Naive thymus-derived CD4-positive, alpha-beta T cell (primary cell): Measurements from ENCODE around the gene HES6. TPM values are rescaled to one million over a fixed set of nuclear protein-coding genes. Genes with fewer than 3 reads are reported as not detected.
A peak's percentile ranks its signal among the peaks of the same experiment; 100 is the strongest.

Experiments
- ATAC-seq: fragments of 150-1000 bp; cut with Tn5 transposase; 2 replicates; pipeline ENCODE4 v1.10.0; 2021; ENCODE audit warnings: mild to moderate bottlenecking, moderate library complexity
- CTCF ChIA-PET: fragments of 350-600 bp; sonication (Branson Sonifier 250); formaldehyde crosslinking; loops from one replicate; lab custom pipeline; 2021; ENCODE audit warnings: antibody characterized with exemption; lab: Charles Lee
- POLR2A ChIA-PET: fragments of 350-600 bp; sonication (Branson Sonifier 250); formaldehyde crosslinking; loops from one replicate; lab custom pipeline; 2021; ENCODE audit warnings: antibody characterized with exemption, inconsistent platforms; lab: Charles Lee
- DNase-seq, 9 donors: peaks; one replicate each; pipeline versions ENCODE4 v3.0.0 to v3.0.0-alpha.2; 2020 to 2022; ENCODE audit warnings: mixed read lengths in 1 of 9
- H3K27ac ChIP-seq: one replicate; pipeline ENCODE4 v1.7.0; 2013; ENCODE audit warnings: mild to moderate bottlenecking, low read depth, low read length, moderate library complexity
- H3K27me3 ChIP-seq, 2 donors: one replicate each; pipeline ENCODE4 v1.7.0; 2013; ENCODE audit warnings: low read length in 2 of 2, mild to moderate bottlenecking in 2 of 2, moderate library complexity in 2 of 2; ENCODE audit not compliant: control insufficient read depth in 2 of 2, insufficient read depth in 2 of 2
- H3K36me3 ChIP-seq, 3 experiments: 1 replicate in 2 of 3; 2 replicates in 1 of 3; pipeline ENCODE4 v1.7.0; 2013; ENCODE audit warnings: low read length in 3 of 3, mild to moderate bottlenecking in 3 of 3, moderate library complexity in 1 of 3; ENCODE audit not compliant: insufficient read depth in 3 of 3, control insufficient read depth in 2 of 3
- H3K4me1 ChIP-seq, 2 donors: one replicate each; pipeline ENCODE4 v1.7.0; 2013; ENCODE audit warnings: low read length in 2 of 2, mild to moderate bottlenecking in 2 of 2, moderate library complexity in 1 of 2; ENCODE audit not compliant: control insufficient read depth in 2 of 2, insufficient read depth in 2 of 2
- H3K4me3 ChIP-seq: 2 replicates; pipeline ENCODE4 v1.7.0; 2013; ENCODE audit warnings: mild to moderate bottlenecking, low read length
- H3K9me3 ChIP-seq, 3 experiments: 1 replicate in 2 of 3; 2 replicates in 1 of 3; pipeline ENCODE4 v1.7.0; 2013; ENCODE audit warnings: low read length in 3 of 3; ENCODE audit not compliant: control insufficient read depth in 2 of 3
- H3K27ac Mint-ChIP-seq, 9 donors: one replicate each; pipeline ENCODE4 v1.8.0; 2020 to 2022; ENCODE audit warnings: mixed read lengths in 9 of 9, mild to moderate bottlenecking in 8 of 9, moderate library complexity in 5 of 9, inconsistent platforms in 2 of 9
- H3K27me3 Mint-ChIP-seq, 5 donors: one replicate each; pipeline ENCODE4 v1.8.0; 2021 to 2022; ENCODE audit warnings: mixed read lengths in 5 of 5, mild to moderate bottlenecking in 1 of 5
- H3K36me3 Mint-ChIP-seq, 5 donors: one replicate each; pipeline ENCODE4 v1.8.0; 2020 to 2022; ENCODE audit warnings: mixed read lengths in 5 of 5, mild to moderate bottlenecking in 3 of 5, inconsistent platforms in 1 of 5
- H3K4me1 Mint-ChIP-seq, 7 donors: one replicate each; pipeline ENCODE4 v1.8.0; 2020 to 2022; ENCODE audit warnings: mixed read lengths in 7 of 7, mild to moderate bottlenecking in 3 of 7, inconsistent platforms in 1 of 7
- H3K4me3 Mint-ChIP-seq, 10 donors: one replicate each; pipeline ENCODE4 v1.8.0; 2020 to 2022; ENCODE audit warnings: mild to moderate bottlenecking in 10 of 10, mixed read lengths in 10 of 10, moderate library complexity in 6 of 10, inconsistent platforms in 2 of 10
- H3K9me3 Mint-ChIP-seq, 11 donors: one replicate each; pipeline ENCODE4 v1.8.0; 2020 to 2022; ENCODE audit warnings: mixed read lengths in 11 of 11, mild to moderate bottlenecking in 4 of 11, inconsistent platforms in 1 of 11, moderate library complexity in 1 of 11
- intact Hi-C, 2 donors: fragments of 100-400 bp; cut with micrococcal nuclease; formaldehyde crosslinking; loops; one replicate each; pipeline ENCODE4 v1.15.1; 2023
- polyA plus RNA-seq, 2 donors: library from polyadenylated mRNA; unstranded; fragments of 300-500 nt; fragmentation: Illumina TruSeq; gene quantifications; one replicate each; pipeline ENCODE4 v1.2.3, GENCODE V29; 2021
- total RNA-seq, 6 experiments: library from RNA in 5 of 6; stranded (reverse) in 5 of 6; gene quantifications; 1 replicate in 5 of 6; 2 replicates in 1 of 6; pipeline ENCODE4 v1.2.3 and lab custom pipeline; 2021 to 2026

Gene HES6
- total and polyA plus RNA-seq, 7 experiments from 2014 or later = 0.61 to 2.7 (median 1.3) TPM

- peaks cover 11 to 34% (median 26%) of the 10 kb centered on the region in 7 donors for H3K4me1 Mint-ChIP-seq
- H3K36me3 Mint-ChIP-seq = peaks cover 0 to 4% (median 0%) of the 10 kb centered on the region in 5 donors
- CTCF ChIA-PET = no interaction called here
- H3K27me3 ChIP-seq = peaks cover 0 to 16% of the 10 kb centered on the region in 2 donors
- H3K27ac ChIP-seq = no peak overlapping the region
- no peaks in the 10 kb centered on the region for H3K36me3 ChIP-seq
- ATAC-seq (no peak), DNase-seq (no peak)
- intact Hi-C loops = no loop called here
- peaks cover 5 to 12% of the 10 kb centered on the region in 2 donors for H3K4me1 ChIP-seq
- no peaks in the 10 kb centered on the region for H3K9me3 ChIP-seq
- peak overlapping the region; percentile 37 to 73 (median 58) for H3K4me3 Mint-ChIP-seq
- no peak overlapping the region for H3K4me3 ChIP-seq
- POLR2A ChIA-PET = no interaction called here
- H3K27me3 Mint-ChIP-seq = peaks cover 11 to 70% (median 21%) of the 10 kb centered on the region in 5 donors
- H3K9me3 Mint-ChIP-seq = peaks cover 0 to 6% (median 0%) of the 10 kb centered on the region in 11 donors
- H3K27ac Mint-ChIP-seq = no peak overlapping the region
These were observed 4.5 kb downstream of the HES6 start for GRCh38 chr2:238235331-238235732.

GRCh38 chr2:238233625-238234024 is 6.2 kb downstream of the HES6 start:
- no peak overlapping the region for H3K4me3 ChIP-seq
- H3K27ac ChIP-seq = no peak overlapping the region
- CTCF ChIA-PET = no interaction called here
- H3K27ac Mint-ChIP-seq = peak overlapping the region in 1 of 9 donors; percentile 15
- H3K4me1 Mint-ChIP-seq = peaks cover 10 to 33% (median 25%) of the 10 kb centered on the region in 7 donors
- H3K9me3 Mint-ChIP-seq = peaks cover 0 to 6% (median 0%) of the 10 kb centered on the region in 11 donors
- H3K27me3 ChIP-seq = peaks cover 0 to 16% of the 10 kb centered on the region in 2 donors
- peaks cover 5 to 9% of the 10 kb centered on the region in 2 donors for H3K4me1 ChIP-seq
- no peak for ATAC-seq
- H3K9me3 ChIP-seq = no peaks in the 10 kb centered on the region
- intact Hi-C loops = loop anchor here (1.0 to 5.0 kb wide), 3 partner anchors 173 to 267 kb away; partner anchors contain the start of gene UBE2F (in 1 of the 2)
- peaks cover 0 to 5% (median 0%) of the 10 kb centered on the region in 5 donors for H3K36me3 Mint-ChIP-seq
- H3K36me3 ChIP-seq = no peaks in the 10 kb centered on the region
- H3K27me3 Mint-ChIP-seq = peaks cover 11 to 79% (median 18%) of the 10 kb centered on the region in 5 donors
- POLR2A ChIA-PET = interaction anchor here (1.0 to 2.8 kb wide), 2 partner anchors 29 to 30 kb away, joined by 3 to 17 read pairs; partner anchors contain the start of gene ILKAP
- no peak for DNase-seq
- peak overlapping the region; percentile 24 to 82 (median 64) for H3K4me3 Mint-ChIP-seq

DNA sequence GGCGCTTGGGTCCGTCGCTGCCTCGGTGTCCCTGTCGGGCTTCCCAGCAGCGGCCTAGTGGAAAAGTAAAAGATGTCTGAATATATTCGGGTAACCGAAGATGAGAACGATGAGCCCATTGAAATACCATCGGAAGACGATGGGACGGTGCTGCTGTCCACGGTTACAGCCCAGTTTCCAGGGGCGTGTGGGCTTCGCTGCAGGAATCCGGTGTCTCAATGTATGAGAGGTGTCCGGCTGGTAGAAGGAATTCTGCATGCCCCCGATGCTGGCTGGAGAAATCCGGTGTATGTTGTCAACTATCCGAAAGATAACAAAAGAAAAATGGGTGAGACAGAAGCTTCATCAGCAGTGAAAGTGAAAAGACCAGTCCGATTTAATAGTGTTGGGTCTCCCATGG is 8.0 kb downstream of the HES6 start:
- intact Hi-C loops = loop anchor here (1.0 to 5.0 kb wide), 5 partner anchors 8 to 265 kb away; partner anchors contain the start of genes HES6 (in 2 of the 2), ILKAP (in 2 of the 2), PER2 (in 1 of the 2) and UBE2F (in 1 of the 2)
- H3K4me3 Mint-ChIP-seq = peak overlapping the region; percentile 70 to 91 (median 86)
- CTCF ChIA-PET = no interaction called here
- POLR2A ChIA-PET = interaction anchor here (0.6 to 2.8 kb wide), 2 partner anchors 29 to 57 kb away, joined by 3 to 17 read pairs; partner anchors contain the start of gene ILKAP
- H3K36me3 Mint-ChIP-seq = peaks cover 0 to 8% (median 5%) of the 10 kb centered on the region in 5 donors
- Histone ChIP-seq H3K4me3 (peak overlapping the region; percentile 66), H3K36me3 (peaks cover 0 to 5% (median 0%) of the 10 kb centered on the region in 3 experiments), H3K27ac (no peak overlapping the region), H3K4me1 (peaks cover 5 to 8% of the 10 kb centered on the region in 2 donors), H3K9me3 (no peaks in the 10 kb centered on the region), H3K27me3 (peaks cover 0 to 5% of the 10 kb centered on the region in 2 donors)
- ATAC-seq (no peak), DNase-seq (no peak)
- peaks cover 0 to 6% (median 0%) of the 10 kb centered on the region in 11 donors for H3K9me3 Mint-ChIP-seq
- H3K27me3 Mint-ChIP-seq = peaks cover 11 to 66% (median 18%) of the 10 kb centered on the region in 5 donors
- H3K27ac Mint-ChIP-seq = peak overlapping the region in 7 of 9 donors; percentile 36 to 77 (median 51)
- peaks cover 14 to 33% (median 28%) of the 10 kb centered on the region in 7 donors for H3K4me1 Mint-ChIP-seq

- Mint-ChIP-seq H3K4me3 (peak overlapping the region; percentile 70 to 91 (median 86)), H3K27ac (peak overlapping the region in 7 of 9 donors; percentile 39 to 86 (median 76)), H3K9me3 (peaks cover 0 to 6% (median 0%) of the 10 kb centered on the region in 11 donors), H3K27me3 (peaks cover 11 to 63% (median 16%) of the 10 kb centered on the region in 5 donors), H3K36me3 (peaks cover 0 to 10% (median 5%) of the 10 kb centered on the region in 5 donors), H3K4me1 (peaks cover 14 to 33% (median 26%) of the 10 kb centered on the region in 7 donors)
- ATAC-seq = peak; percentile 94
- Histone ChIP-seq H3K4me3 (peak overlapping the region; percentile 66), H3K36me3 (peaks cover 0 to 6% (median 0%) of the 10 kb centered on the region in 3 experiments), H3K9me3 (no peaks in the 10 kb centered on the region), H3K4me1 (peaks cover 5 to 8% of the 10 kb centered on the region in 2 donors), H3K27me3 (peaks cover 0 to 5% of the 10 kb centered on the region in 2 donors), H3K27ac (peak overlapping the region; percentile 31)
- peak; percentile 37 to 84 (median 76) for DNase-seq
- intact Hi-C loops = loop anchor here (1.0 to 5.0 kb wide), 5 partner anchors 9 to 264 kb away; partner anchors contain the start of genes HES6 (in 2 of the 2), ILKAP (in 2 of the 2), PER2 (in 1 of the 2) and UBE2F (in 1 of the 2)
- POLR2A ChIA-PET = interaction anchor here (0.6 to 2.8 kb wide), 2 partner anchors 28 to 58 kb away, joined by 3 to 17 read pairs; partner anchors contain the start of gene ILKAP
- CTCF ChIA-PET = no interaction called here
These were observed 8.5 kb downstream of the HES6 start for GRCh38 chr2:238231251-238231793.

DNA sequence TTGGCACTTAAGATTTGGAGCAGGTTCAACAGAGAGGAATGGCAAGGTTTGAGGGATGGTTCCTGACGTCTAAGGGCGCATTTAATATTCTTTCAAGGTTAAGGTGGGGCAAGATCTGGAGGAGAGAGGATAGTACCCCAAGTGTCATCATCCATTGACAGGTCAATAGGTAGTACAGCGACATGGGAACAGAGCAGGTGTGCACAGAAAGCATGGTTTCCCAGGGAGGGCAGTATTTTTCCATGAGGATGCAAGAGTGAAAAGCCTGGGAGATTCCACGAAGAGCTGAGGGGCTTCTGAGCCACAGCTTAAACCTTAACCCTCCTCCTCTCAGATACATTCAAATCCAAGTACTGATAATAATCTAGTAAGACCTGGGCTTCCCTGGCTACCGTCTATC is 9.1 kb downstream of the HES6 start:
- H3K4me3 ChIP-seq = peak overlapping the region; percentile 66
- H3K4me1 ChIP-seq = peaks cover 5 to 8% of the 10 kb centered on the region in 2 donors
- H3K9me3 ChIP-seq = no peaks in the 10 kb centered on the region
- peaks cover 14 to 33% (median 25%) of the 10 kb centered on the region in 7 donors for H3K4me1 Mint-ChIP-seq
- ChIA-PET CTCF (no interaction called here), POLR2A (interaction anchor here (2.8 kb wide), 1 partner anchor 28 kb away, joined by 17 read pairs; the partner anchor contains the start of gene ILKAP)
- H3K4me3 Mint-ChIP-seq = peak overlapping the region; percentile 45 to 91 (median 86)
- H3K36me3 ChIP-seq = peaks cover 0 to 7% (median 0%) of the 10 kb centered on the region in 3 experiments
- H3K27ac ChIP-seq = no peak overlapping the region
- intact Hi-C loops = loop anchor here (1.0 to 5.0 kb wide), 5 partner anchors 10 to 263 kb away; partner anchors contain the start of genes HES6 (in 2 of the 2), ILKAP (in 2 of the 2), PER2 (in 1 of the 2) and UBE2F (in 1 of the 2)
- H3K27me3 Mint-ChIP-seq = peaks cover 5 to 56% (median 10%) of the 10 kb centered on the region in 5 donors
- ATAC-seq (no peak), DNase-seq (no peak)
- peaks cover 0 to 10% (median 5%) of the 10 kb centered on the region in 5 donors for H3K36me3 Mint-ChIP-seq
- peaks cover 0 to 4% of the 10 kb centered on the region in 2 donors for H3K27me3 ChIP-seq
- peaks cover 0 to 6% (median 0%) of the 10 kb centered on the region in 11 donors for H3K9me3 Mint-ChIP-seq
- H3K27ac Mint-ChIP-seq = peak overlapping the region in 3 of 9 donors; percentile 31 to 58 (median 37)

- Mint-ChIP-seq H3K9me3 (peaks cover 0 to 2% (median 0%) of the 10 kb centered on the region in 11 donors), H3K27ac (no peak overlapping the region), H3K36me3 (peaks cover 0 to 13% (median 5%) of the 10 kb centered on the region in 5 donors), H3K4me1 (peaks cover 14 to 29% (median 21%) of the 10 kb centered on the region in 7 donors), H3K4me3 (no peak overlapping the region), H3K27me3 (peaks cover 0 to 44% (median 3%) of the 10 kb centered on the region in 5 donors)
- H3K9me3 ChIP-seq = no peaks in the 10 kb centered on the region
- no peak overlapping the region for H3K27ac ChIP-seq
- intact Hi-C loops = no loop called here
- no peak overlapping the region for H3K4me3 ChIP-seq
- ATAC-seq = no peak
- peaks cover 0 to 15% (median 0%) of the 10 kb centered on the region in 3 experiments for H3K36me3 ChIP-seq
- ChIA-PET CTCF (interaction anchor here (0.5 to 0.6 kb wide), 2 partner anchors 30 to 905 kb away, joined by 3 to 4 read pairs; no protein-coding TSS in a partner anchor), POLR2A (no interaction called here)
- H3K27me3 ChIP-seq = no peaks in the 10 kb centered on the region
- peaks cover 5 to 8% of the 10 kb centered on the region in 2 donors for H3K4me1 ChIP-seq
- DNase-seq = no peak
These were observed 11.1 kb downstream of the HES6 start for GRCh38 chr2:238228700-238229099.
